ENCODE data around the gene ATP2A1.
A peak's percentile ranks its signal among the peaks of the same experiment; 100 is the strongest.
"Not testable (repeated sequence)": the region's sequence is repeated elsewhere in the genome, so short reads cannot be mapped to it uniquely, and the experiment has no call there.

Gene ATP2A1

GRCh38 chr16:28935924-28936783, 57.9 kb downstream of the ATP2A1 start:
- peak; percentile 58 for DNase-seq (ENCODE audit: low read depth)

- no peak for DNase-seq (ENCODE audit: low read depth)
Observed at GRCh38 chr16:28936784-28937155, 58.5 kb downstream of the ATP2A1 start.

GRCh38 chr16:28937222-28937876, 59.1 kb downstream of the ATP2A1 start:
- DNase-seq (ENCODE audit: low read depth): no peak

- no peak for DNase-seq (ENCODE audit: low read depth)
Observed at GRCh38 chr16:28938721-28939120, 60.4 kb downstream of the ATP2A1 start.

- not testable (repeated sequence) for DNase-seq (ENCODE audit: low read depth)
Observed at GRCh38 chr16:28939825-28940224, 61.5 kb downstream of the ATP2A1 start.

- DNase-seq (ENCODE audit: low read depth): no peak
Observed at GRCh38 chr16:28943281-28943680, 65.0 kb downstream of the ATP2A1 start.

GRCh38 chr16:28946681-28947080, 68.4 kb downstream of the ATP2A1 start:
- no peak for DNase-seq (ENCODE audit: low read depth)

- DNase-seq (ENCODE audit: low read depth): peak; percentile 100
Observed at GRCh38 chr16:28950648-28951409, 72.5 kb downstream of the ATP2A1 start, which contains the start of gene NFATC2IP. NFATC2IP (plus strand) TSS chr16:28950937; CDS start chr16:28951012, 75 bp downstream.

GRCh38 chr16:28951410-28951943, 73.2 kb downstream of the ATP2A1 start:
- no peak for DNase-seq (ENCODE audit: low read depth)

Data from fibroblast of gingiva (primary cell).